HG03175 (cell line): ENCODE results near the gene ASS1.

ENCODE experiments used
- ATAC-seq: cut with Tn5 transposase; IDR thresholded peaks from one replicate; pipeline ENCODE4 v1.9.1; 2021; ENCODE audit warnings: mild to moderate bottlenecking, moderate library complexity; ENCODE audit not compliant: unreplicated experiment

The ASS1 gene

GRCh38 chr9:130451509-130452388 is 7.0 kb downstream of the ASS1 start:
- ATAC-seq = no peak

GRCh38 chr9:130452835-130453234 is 8.1 kb downstream of the ASS1 start:
- no peak for ATAC-seq

- no peak for ATAC-seq
These were observed 8.7 kb downstream of the ASS1 start for GRCh38 chr9:130453487-130453886.

- ATAC-seq = no peak
These were observed 9.5 kb downstream of the ASS1 start for GRCh38 chr9:130454096-130454811.

- ATAC-seq = no peak
These were observed 10.1 kb downstream of the ASS1 start for GRCh38 chr9:130454812-130455325.

GRCh38 chr9:130458027-130458803 is 13.5 kb downstream of the ASS1 start:
- ATAC-seq = no peak

- ATAC-seq = no peak
These were observed 14.0 kb downstream of the ASS1 start for GRCh38 chr9:130458804-130459067.

- no peak for ATAC-seq
These were observed 14.4 kb downstream of the ASS1 start for GRCh38 chr9:130459151-130459550.

GRCh38 chr9:130459941-130460669 is 15.3 kb downstream of the ASS1 start:
- no peak for ATAC-seq

GRCh38 chr9:130461218-130461630 is 16.5 kb downstream of the ASS1 start:
- no peak for ATAC-seq

GRCh38 chr9:130461731-130462130 is 17.0 kb downstream of the ASS1 start:
- no peak for ATAC-seq

- ATAC-seq = no peak
These were observed 18.2 kb downstream of the ASS1 start for GRCh38 chr9:130462685-130463540.

- no peak for ATAC-seq
These were observed 19.3 kb downstream of the ASS1 start for GRCh38 chr9:130463763-130464745.

- no peak for ATAC-seq
These were observed 20.8 kb downstream of the ASS1 start for GRCh38 chr9:130465383-130466096.

- no peak for ATAC-seq
These were observed 21.9 kb downstream of the ASS1 start for GRCh38 chr9:130466537-130467217.

GRCh38 chr9:130467316-130467715 is 22.6 kb downstream of the ASS1 start:
- no peak for ATAC-seq

- no peak for ATAC-seq
These were observed 23.8 kb downstream of the ASS1 start for GRCh38 chr9:130468566-130468965.
